Activated CD8-positive, alpha-beta memory T cell treated with anti-CD3 and anti-CD28 coated beads for 1 hour (primary cell): ENCODE measurements around the gene SLC5A1.
"Not testable (repeated sequence)": the region's sequence is repeated elsewhere in the genome, so short reads cannot be mapped to it uniquely, and the experiment has no call there.

Experiments
- DNase-seq, 2 donors: peaks; one replicate each; pipeline ENCODE4 v3.0.0-alpha.2; 2020; ENCODE audit warnings: low read depth in 1 of 2; ENCODE audit errors: extremely low read depth in 1 of 2

SLC5A1 gene

DNA sequence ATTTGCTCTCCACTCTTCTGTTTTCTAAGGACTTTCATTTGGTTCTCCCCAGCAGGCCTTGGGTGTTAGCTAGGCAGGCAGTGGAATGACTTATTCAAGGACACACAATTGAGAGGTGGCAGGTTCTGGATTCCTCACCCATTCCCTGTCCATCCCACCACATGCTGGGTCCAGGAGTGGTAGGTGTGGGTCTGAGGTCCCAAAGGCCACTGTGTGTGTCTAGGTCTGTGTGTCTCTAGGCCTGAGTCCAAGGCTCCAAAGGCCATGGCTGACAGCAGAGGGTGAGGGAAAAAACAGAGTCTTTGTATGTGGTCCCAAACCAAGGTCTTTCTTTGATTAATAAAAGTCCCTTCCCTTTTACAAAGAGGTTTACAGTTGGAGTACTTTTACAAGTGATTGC lies 40.8 kb downstream of the SLC5A1 start:
- no peak for DNase-seq

DNA sequence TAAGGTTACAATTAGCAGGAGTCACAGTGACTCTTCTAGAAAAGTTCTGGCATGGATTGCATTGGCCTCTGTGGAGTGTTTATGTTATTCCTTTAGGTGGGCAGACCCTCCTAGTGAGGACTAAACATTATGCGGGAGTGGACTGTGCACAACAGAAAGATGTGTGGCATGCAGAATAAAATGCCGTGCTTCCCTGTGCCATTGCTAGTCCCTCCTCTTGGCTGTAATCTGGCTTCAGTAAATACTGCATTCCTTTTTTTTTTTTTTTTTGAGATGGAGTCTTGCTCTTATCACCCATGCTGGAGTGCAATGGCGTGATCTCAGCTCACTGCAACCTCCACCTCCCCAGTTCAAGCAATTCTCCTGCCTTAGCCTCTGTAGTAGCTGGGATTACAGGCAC lies 45.0 kb downstream of the SLC5A1 start:
- DNase-seq, result no peak

DNA sequence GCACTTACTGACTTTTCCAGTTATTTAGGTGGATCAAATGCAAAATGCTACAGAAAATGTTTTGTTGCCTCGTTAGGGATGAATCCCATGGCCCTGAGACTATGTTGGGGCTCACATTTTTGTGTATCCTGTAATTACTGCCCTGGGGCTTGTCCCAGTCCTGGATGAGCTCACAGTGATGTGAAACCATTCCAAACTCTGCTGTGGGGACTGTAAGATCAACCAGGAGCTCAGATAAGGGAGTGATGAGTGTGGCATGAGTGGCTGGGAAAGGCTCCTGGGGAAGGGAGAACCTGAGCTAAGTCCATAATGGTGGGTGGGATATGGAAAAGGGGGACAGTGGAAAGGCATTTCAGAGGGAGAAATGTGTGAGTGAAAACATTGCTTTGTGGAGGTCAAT lies 54.0 kb downstream of the SLC5A1 start:
- no peak for DNase-seq

DNA sequence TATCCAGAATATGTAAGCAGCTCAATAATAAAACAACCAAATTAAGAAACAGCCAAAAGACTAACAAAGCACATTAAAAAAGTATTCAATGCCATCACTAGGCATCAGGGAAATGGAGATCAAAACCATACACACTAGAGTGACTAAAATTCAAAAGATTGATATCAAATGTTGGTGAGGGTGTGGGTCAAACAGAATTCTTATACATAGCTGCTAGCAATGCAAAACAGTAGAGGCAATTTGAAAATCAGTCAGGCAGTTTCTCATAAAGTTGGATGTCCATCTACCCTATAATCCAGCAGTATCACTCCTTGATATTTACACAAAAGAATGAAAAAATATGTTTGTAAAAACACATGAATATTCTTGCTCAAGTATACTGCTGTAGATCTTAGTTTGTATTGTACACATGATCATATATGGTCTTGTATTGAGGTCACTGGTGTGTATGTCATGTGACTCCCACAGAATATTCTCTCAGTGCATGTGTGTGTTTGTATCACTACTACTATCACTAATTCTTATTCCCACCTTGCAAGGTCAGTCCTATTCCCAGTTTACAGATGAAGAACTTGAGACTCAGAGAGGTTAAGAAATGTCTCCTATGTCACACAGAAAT lies 54.9 kb downstream of the SLC5A1 start:
- DNase-seq, result no peak

DNA sequence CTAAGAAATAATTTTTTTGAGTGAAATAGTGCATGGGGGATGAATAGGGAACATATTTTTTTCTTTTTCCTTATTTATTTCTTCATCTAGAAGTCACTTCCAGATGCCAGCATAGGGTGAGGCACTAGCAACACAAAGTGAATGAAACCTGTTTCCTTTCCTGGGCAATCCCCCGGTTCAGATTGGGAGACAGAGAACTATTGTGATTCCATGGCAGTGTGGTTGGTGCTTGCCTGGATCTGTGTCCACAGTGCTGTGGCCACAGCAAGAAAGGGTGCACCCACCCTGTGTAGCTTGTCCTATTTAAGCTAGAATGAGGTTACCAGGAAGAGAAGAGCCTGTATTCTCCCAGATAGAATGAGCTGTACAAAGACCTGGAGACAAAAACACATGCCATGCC lies 57.6 kb downstream of the SLC5A1 start:
- no peak for DNase-seq

DNA sequence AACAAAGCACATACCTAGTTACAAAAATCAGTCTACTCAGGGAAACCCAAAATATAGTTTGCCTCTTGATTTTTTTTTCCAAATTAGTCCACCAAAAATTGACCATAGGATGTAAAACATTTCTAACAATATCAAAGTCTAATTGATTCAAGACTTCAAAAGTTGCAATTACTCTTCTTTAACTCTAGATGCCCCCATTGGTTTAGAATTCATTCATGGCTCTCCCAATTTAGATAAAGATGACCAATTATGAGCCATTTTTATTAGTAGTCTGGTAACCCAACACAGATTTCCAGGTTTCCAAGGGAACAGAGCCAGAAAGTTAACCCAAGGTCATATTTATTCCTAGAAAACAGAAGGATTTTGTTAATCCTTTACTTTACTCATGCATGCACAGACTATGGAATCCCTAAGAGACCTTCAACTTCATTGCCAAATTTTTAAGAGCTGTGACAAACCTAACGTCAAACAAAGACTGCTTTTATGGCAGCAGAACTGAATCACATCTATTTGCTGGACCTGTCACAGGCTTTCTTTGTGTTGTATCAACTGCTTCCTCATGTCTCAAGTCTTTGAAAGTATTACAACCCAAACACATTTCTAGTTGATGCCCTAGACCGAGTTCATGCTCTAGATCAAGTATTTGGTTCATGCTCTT lies 60.7 kb downstream of the SLC5A1 start:
- no peak for DNase-seq

DNA sequence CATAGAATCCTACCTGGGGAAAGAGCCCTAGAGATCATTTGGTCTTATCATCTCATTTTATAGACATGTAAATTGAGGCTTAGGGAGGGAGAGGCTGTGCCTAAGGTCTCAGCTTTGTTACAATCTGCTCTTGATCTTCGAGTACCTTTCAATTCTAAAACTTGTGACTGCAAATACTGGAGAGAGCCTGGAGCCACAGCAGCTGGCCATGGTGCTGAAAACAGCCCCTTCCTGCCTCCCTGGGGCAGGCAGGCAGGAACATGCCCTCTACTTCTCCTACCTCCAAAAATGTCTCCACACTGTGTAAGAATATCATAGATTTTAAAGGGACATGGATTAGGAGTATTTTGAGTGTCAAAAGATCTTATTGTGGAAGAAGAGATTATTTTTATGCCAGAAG lies 63.9 kb downstream of the SLC5A1 start:
- no peak for DNase-seq

DNA sequence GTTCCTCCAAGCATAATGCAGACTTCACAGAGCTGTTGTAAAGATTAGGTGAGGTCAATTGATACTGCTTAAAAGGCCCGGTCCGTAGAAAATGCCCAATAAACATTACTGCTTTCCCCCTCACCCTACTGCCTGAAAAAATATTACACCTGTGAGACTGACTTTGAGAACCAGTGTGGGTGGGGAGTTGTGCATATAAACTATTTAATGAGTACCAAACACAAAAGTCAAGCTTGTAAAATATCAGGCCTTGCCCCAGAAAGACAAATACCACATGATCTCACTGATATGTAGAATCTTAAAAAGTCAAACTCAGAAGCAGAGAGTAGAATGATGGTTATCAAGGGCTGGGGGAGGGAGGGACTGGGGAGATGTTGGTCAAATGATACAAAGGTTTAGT lies 69.3 kb downstream of the SLC5A1 start:
- DNase-seq, result no peak

DNA sequence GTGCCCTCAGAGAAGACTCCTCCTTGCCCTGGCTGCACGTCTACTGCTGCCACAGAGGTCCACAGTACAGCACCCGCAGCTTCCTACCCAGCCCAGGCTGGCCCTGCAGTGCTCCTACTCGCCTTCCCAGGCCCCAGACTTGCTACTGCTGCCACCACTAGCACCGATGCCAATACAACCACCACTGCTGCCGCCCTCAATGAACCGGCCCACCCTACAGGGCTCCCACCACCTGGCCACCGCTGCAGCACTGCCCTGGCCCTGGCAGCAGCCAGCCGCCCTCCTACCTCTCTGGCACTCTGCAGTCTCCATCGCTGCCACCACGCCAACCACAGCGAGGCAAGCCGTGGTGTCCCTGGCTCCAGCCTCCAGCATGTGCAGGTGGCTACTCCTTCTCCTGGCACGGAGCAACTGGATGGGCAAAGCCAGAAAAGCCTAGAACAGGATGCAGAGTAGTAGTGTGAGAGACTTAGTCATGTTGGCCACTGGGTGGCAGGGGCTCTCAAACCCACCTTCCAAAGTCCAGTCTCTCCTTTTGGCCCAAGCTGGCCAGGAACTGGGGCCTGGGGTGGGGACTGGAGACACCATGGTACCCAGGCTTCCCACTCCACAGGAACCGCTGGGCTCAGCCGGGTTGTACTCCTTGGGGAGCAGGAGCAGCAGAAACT lies 76.6 kb downstream of the SLC5A1 start:
- no peak for DNase-seq

DNA sequence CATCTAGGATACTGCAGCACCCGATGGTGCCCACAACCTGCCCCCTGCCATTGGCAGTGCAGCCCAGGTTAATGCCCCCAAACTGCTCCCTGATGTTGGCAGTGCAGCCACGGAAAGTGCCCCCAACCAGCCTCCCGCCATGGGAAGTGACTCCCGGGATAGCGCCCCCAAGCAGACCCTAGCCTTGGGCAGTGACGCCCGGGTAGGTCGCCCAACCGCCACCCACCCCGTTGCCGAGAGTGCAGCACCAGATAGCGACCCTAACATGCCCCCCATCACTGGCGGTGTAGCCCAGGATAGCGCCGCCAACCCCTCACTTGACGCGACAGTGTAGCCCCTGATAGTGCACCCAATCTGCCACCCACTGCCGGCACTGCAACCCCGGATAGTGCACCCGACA lies 77.5 kb downstream of the SLC5A1 start:
- DNase-seq, result no peak

DNA sequence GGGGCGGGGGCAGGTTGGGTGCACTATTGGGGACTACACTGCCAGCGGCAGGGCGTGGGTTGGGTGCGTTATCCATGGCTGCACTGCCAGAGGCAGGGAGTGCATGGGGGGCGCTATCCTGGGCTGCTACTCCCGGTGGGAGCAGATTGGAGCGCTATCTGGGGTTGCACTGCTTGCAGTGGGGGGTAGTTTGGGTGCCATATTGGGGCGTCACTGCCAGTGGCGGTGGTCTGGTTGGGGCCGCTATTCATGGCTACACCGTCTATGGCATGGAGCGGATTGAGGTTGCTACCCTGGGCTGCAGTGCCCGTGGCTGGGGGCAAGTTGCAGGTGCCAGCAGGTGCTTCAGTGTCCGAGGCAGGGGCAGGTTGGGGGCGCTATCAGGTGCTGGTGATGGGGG lies 79.8 kb downstream of the SLC5A1 start:
- DNase-seq, result no peak

DNA sequence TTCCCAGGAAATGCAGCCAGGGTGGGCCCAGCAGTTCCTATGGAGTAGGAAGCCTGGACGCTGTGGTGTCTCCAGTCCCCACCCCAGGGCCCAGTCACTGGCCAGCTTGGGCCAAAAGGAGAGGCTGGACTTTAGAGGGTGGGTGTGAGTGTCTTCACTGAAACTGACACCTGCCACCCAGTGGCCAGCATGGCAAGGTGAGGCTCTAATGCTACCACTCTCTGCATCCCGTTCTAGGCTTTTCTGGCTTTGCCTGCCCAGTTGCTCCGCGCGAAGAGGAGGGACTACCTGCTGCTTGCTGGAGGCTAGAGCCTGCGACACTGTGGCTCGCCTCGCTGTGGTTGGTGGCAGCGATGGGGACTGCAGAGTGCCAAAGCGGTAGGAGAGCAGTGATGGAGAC lies 80.6 kb downstream of the SLC5A1 start:
- no peak for DNase-seq

DNA sequence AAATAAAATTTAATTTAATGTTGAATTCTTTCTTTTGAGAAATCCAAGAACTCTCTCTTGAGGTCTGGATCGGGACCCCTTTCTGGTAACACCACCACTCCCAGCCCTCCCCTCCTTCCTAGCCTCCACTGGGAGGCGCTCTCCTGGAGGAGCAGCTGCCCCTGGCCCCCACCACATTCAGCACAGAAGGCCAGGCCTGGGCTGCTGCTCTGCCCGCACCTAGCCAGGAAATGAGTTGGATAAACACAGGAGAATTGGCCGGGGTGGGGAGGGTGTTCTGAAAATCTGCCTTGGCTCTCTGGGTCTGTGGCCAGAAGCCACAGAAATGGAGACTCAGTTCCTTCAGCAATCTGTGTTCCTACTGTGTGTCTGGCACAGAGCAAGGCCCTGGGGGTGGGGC lies 84.8 kb downstream of the SLC5A1 start:
- no peak for DNase-seq

DNA sequence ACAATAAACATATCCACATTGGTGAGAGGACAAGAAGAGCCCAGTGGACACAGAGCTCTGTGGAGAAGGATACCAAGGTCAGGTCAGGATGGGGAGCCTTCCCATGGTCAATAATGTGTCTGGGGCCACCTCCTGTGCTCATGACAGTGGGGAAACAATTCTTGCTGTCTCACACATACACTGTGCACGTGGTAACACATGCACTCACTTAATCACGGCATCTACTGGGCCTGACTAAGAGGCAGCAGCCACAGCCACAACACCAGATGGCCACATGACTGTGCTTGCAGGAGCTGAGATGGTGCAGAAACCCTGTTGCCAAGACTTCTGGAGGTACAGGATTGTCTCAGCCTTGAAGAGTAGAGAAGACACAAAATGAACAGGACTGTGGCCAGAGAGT lies 87.4 kb downstream of the SLC5A1 start:
- no peak for DNase-seq

DNA sequence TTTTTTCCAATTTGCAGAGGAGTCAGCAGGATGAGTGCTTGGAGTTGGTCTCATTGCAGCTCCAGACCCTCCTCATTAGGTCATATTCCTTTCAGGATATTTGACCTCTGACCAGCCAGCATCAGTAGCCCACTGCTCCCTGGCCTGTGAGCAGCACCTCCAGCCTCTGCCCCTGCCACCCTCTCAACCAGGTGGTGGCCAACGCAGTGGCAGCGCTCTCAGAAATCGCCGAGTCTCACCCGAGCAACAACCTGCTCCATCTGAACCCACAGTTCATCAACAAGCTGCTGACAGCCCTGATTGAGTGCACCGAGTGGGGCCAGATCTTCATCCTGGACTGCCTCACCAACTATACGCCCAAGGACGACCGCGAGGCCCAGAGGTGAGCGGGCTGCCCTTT lies 89.1 kb downstream of the SLC5A1 start:
- DNase-seq, result no peak

DNA sequence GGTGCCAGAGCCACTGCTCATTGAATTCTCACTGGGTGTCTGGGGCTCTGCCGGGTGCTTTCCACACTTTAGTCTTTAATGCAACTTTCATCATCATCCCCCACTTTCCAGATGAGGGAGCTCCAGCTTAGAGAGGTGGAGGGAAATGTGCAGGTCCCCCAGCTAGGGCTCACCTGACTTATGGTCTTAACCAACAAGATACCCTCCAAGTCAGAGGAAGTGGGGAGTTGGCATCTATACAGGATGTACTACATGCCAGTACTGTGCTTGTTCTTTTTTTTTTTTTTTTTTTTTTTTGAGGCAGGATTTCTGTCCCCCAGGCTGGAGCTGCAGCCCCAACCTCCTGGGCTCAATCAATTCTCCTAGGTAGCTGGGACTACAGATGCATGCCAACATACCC lies 89.7 kb downstream of the SLC5A1 start:
- DNase-seq, result no peak

DNA sequence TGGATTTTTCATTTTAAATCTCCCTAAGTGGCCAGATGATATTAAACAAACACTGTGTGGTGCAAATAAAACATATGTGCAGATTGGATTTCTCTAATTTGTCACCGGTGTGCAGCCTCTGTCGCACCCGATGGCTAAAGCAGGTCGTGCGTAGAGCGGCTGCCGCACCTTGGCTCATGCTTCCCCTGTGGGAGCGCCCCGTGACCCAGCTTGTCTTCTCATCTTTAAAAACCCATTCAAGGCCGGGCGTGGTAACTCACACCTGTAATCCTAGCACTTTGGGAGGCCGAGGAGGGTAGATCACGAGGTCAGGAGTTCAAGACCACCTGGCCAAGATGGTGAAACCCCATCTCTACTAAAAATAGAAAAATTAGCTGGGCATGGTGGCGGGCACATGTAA lies 91.7 kb downstream of the SLC5A1 start:
- not testable (repeated sequence) for DNase-seq

DNA sequence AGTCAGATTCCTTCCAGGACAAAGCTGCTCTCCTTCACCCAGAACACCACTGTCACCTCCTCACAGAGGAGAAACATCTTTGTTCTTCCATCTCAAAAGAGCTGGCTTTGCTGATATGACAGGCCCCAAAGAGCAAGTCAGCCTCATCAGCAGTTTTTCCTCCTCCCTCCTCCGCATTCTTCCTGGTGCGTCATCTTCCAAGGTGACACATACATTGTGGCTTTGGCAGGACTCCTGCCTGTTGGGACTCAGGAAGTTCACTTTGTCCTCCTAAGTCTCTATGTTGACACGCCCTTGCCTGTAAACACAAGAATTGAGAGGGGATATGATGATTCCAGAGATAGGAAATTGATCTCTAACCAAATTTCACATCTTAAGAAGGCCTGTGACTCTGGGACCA lies 92.9 kb downstream of the SLC5A1 start:
- not testable (repeated sequence) for DNase-seq

DNA sequence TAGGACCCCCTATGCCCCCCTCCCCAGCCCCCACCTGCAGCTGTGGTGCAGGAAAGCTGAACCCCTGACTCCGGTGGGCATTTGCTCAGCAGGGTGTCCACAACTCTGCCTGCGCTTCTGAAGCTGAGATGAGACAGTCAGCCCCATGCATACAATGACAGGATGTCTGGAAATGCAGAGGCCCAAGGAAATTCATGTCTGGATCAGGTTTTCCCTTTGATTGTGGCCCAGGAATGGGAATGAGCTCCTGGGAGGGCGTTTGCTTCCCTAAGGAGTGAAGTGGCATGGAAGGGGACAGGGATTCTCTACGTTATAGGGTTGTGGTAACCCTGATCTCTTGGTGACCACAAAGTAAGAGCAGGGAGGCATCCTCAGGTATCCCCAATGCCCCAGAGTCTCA lies 93.8 kb downstream of the SLC5A1 start:
- not testable (repeated sequence) for DNase-seq

DNA sequence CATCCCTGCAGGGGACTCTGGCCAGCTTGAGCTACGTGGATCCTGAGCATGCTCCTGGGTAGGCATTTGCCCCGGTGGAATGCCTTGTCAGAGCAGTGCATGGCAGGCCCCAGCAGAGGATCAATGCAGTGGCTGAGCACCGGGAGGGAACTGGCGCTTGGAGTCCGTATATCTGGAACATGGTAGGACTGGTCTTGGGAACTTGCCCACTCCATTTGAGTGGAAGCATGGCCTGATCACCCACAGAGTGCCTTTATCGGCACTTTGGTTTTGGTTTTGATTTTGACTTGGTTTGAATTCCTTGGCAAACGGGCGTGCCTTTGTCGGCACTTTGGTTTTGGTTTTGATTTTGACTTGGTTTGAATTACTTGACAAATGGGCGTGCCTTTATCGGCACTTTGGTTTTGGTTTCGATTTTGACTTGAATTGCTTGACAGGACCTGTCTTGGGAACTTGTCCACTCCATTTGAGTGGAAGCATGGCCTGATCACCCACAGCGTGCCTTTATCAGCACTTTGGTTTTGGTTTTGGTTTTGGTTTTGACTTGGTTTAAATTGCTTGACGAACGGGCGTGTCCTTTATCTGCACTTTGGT lies 94.8 kb downstream of the SLC5A1 start:
- DNase-seq, result not testable (repeated sequence)

DNA sequence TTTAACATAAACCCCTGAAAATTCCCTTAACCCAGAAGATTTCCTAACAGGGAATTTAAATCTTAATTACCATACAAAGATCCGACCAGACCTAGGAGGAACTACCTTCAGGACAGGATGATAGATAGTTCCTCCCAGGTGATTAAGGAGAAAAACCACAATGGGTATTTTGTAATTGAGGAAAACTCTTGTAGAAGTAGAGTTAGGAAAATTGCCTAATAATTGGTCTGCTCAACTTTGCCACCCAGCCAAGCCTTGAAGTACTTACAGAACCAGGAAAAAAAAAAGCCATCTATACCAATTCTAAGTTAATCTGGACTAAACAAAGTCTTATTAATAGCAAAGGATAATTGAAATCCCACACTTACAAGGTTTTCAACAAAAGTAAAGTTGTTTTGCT lies 95.5 kb downstream of the SLC5A1 start:
- not testable (repeated sequence) for DNase-seq

DNA sequence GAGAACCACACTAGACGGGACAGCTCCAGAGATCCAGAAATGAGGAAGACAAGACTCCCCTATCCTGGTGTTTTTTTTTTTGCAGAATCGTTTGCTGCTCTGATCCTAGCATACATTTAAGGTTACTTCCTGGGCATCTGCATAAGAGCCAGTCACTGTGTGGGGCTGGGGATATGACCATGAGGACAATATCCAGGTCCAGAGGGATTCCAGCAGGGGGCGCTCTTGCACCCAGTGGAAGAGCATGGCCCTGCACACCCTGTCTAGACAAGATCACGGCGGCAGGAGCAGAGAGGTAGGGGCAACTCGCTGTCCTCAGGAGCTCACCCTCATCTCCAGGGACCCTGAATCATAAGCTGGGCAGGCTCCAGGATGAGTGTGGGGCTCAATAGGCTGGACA lies 97.6 kb downstream of the SLC5A1 start:
- not testable (repeated sequence) for DNase-seq
